HG02642 (cell line): Measurements from ENCODE around the gene SLAMF7.
"Not testable (repeated sequence)": the region's sequence is repeated elsewhere in the genome, so short reads cannot be mapped to it uniquely, and the experiment has no call there.

Experiments used
- ATAC-seq: cut with Tn5 transposase; IDR thresholded peaks from one replicate; pipeline ENCODE4 v1.9.1; 2021; ENCODE audit warnings: mild to moderate bottlenecking; ENCODE audit not compliant: unreplicated experiment, poor library complexity

Gene SLAMF7

GRCh38 chr1:160767395-160768294 is 28.6 kb downstream of the SLAMF7 start:
- ATAC-seq: peak; percentile 60

- peak; percentile 80 for ATAC-seq
Observed at GRCh38 chr1:160768295-160768657, 29.2 kb downstream of the SLAMF7 start.

- no peak for ATAC-seq
Observed at GRCh38 chr1:160772331-160772730, 33.3 kb downstream of the SLAMF7 start.

GRCh38 chr1:160773093-160773492 is 34.0 kb downstream of the SLAMF7 start:
- ATAC-seq: no peak

GRCh38 chr1:160774886-160775719 is 36.1 kb downstream of the SLAMF7 start:
- no peak for ATAC-seq

GRCh38 chr1:160776178-160776577 is 37.1 kb downstream of the SLAMF7 start:
- no peak for ATAC-seq

- no peak for ATAC-seq
Observed at GRCh38 chr1:160777486-160778089, 38.5 kb downstream of the SLAMF7 start.

GRCh38 chr1:160778976-160779375 is 39.9 kb downstream of the SLAMF7 start:
- no peak for ATAC-seq

GRCh38 chr1:160779626-160780397 is 40.8 kb downstream of the SLAMF7 start:
- ATAC-seq: no peak

- no peak for ATAC-seq
Observed at GRCh38 chr1:160780398-160780755, 41.3 kb downstream of the SLAMF7 start.

- ATAC-seq: no peak
Observed at GRCh38 chr1:160781186-160781766, 42.2 kb downstream of the SLAMF7 start.

- peak; percentile 83 for ATAC-seq
Observed at GRCh38 chr1:160781914-160782689, 43.1 kb downstream of the SLAMF7 start.

GRCh38 chr1:160782988-160783765 is 44.1 kb downstream of the SLAMF7 start:
- not testable (repeated sequence) for ATAC-seq

- peak; percentile 8 for ATAC-seq
Observed at GRCh38 chr1:160789051-160789701, 50.1 kb downstream of the SLAMF7 start.

GRCh38 chr1:160789702-160790611 is 50.9 kb downstream of the SLAMF7 start:
- ATAC-seq: peak; percentile 83

GRCh38 chr1:160794376-160794775 is 55.3 kb downstream of the SLAMF7 start:
- ATAC-seq: no peak

GRCh38 chr1:160795951-160796383 is 56.9 kb downstream of the SLAMF7 start, which contains the start of gene LY9:
Gene LY9 (plus strand): TSS chr1:160796174. CDS start chr1:160796188, 14 bp downstream.
- ATAC-seq: peak; percentile 80
